HEK293 (cell line): ENCODE results near the gene DYNLT3.

ENCODE experiments used
- CTCF ChIA-PET: fragments of 350-600 bp; formaldehyde crosslinking; extraction: SDS; loops from one replicate; lab custom pipeline; 2021; ENCODE audit warnings: antibody characterized with exemption; lab: Yijun Ruan, JAX
- POLR2A ChIA-PET: fragments of 300-600 bp; formaldehyde crosslinking; extraction: SDS; loops from one replicate; lab custom pipeline; 2020; ENCODE audit warnings: antibody characterized with exemption, inconsistent platforms; lab: Yijun Ruan, JAX
- H3K27ac ChIP-seq: fragments of 200-500 bp; sonication (Bioruptor generic); 2 replicates; pipeline ENCODE4 v1.5.1; 2014; ENCODE audit warnings: low read depth, low read length, control low read depth, inconsistent platforms; ENCODE audit errors: extremely low read depth
- H3K36me3 ChIP-seq, 2 experiments: fragments of 200-500 bp in 1 of 2; sonication (Bioruptor generic) in 1 of 2; 1 replicate in 1 of 2; 2 replicates in 1 of 2; pipeline ENCODE4 v1.5.1; 2014 to 2017; ENCODE audit warnings: inconsistent platforms in 2 of 2, low read length in 2 of 2; ENCODE audit not compliant: control insufficient read depth in 2 of 2, insufficient read depth in 1 of 2
- H3K4me1 ChIP-seq: fragments of 200-500 bp; sonication (Bioruptor generic); 2 replicates; pipeline ENCODE4 v1.5.1; 2014; ENCODE audit warnings: mild to moderate bottlenecking, low read length, inconsistent platforms; ENCODE audit not compliant: control insufficient read depth, insufficient read depth
- H3K4me3 ChIP-seq: 2 replicates; pipeline ENCODE4 v1.5.1; 2011; ENCODE audit warnings: low read depth, mild to moderate bottlenecking, control low read depth, low read length, moderate library complexity
- H3K9me3 ChIP-seq: fragments of 200-500 bp; sonication (Bioruptor generic); 2 replicates; pipeline ENCODE4 v1.5.1; 2014; ENCODE audit warnings: low read depth, low read length, inconsistent platforms; ENCODE audit not compliant: control insufficient read depth, insufficient read depth
- GLI4 ChIP-seq: fragments of 450-650 bp; formaldehyde crosslinking; IDR thresholded peaks from 2 replicates; pipeline ENCODE4 v1.5.1; 2016; ENCODE audit warnings: missing biosample characterization, missing genetic modification characterization
- HOXC10 ChIP-seq: sonication (generic); formaldehyde crosslinking; IDR thresholded peaks from 2 replicates; pipeline ENCODE4 v1.8.1; 2023; ENCODE audit warnings: mild to moderate bottlenecking, missing genetic modification reagents
- OSR2 ChIP-seq: fragments of 450-650 bp; formaldehyde crosslinking; IDR thresholded peaks from 2 replicates; pipeline ENCODE4 v1.5.1; 2016; ENCODE audit warnings: missing biosample characterization, missing genetic modification characterization
- RBAK ChIP-seq: fragments of 450-650 bp; formaldehyde crosslinking; IDR thresholded peaks from 2 replicates; pipeline ENCODE4 v1.5.1; 2016; ENCODE audit warnings: missing biosample characterization, missing genetic modification characterization
- ZFP41 ChIP-seq: fragments of 450-650 bp; formaldehyde crosslinking; IDR thresholded peaks from 2 replicates; pipeline ENCODE4 v1.5.1; 2016; ENCODE audit warnings: missing biosample characterization, missing genetic modification characterization, borderline replicate concordance
- ZFP69B ChIP-seq: fragments of 450-650 bp; formaldehyde crosslinking; IDR thresholded peaks from 2 replicates; pipeline ENCODE4 v1.5.1; 2016; ENCODE audit warnings: missing biosample characterization, missing genetic modification characterization
- ZNF146 ChIP-seq: fragments of 450-650 bp; formaldehyde crosslinking; IDR thresholded peaks from 2 replicates; pipeline ENCODE4 v1.5.1; 2016; ENCODE audit warnings: missing biosample characterization, missing genetic modification characterization
- ZNF175 ChIP-seq: fragments of 450-650 bp; formaldehyde crosslinking; IDR thresholded peaks from 2 replicates; pipeline ENCODE4 v1.5.1; 2016; ENCODE audit warnings: missing biosample characterization, missing genetic modification characterization
- ZNF324 ChIP-seq: fragments of 450-650 bp; formaldehyde crosslinking; IDR thresholded peaks from 2 replicates; pipeline ENCODE4 v1.5.1; 2016; ENCODE audit warnings: missing biosample characterization, missing genetic modification characterization
- ZNF37A ChIP-seq: fragments of 450-650 bp; IDR thresholded peaks from 2 replicates; pipeline ENCODE4 v1.5.1; 2018; ENCODE audit warnings: missing biosample characterization, missing genetic modification characterization
- ZNF394 ChIP-seq: fragments of 450-650 bp; formaldehyde crosslinking; IDR thresholded peaks from 2 replicates; pipeline ENCODE4 v1.5.1; 2016; ENCODE audit warnings: missing biosample characterization, missing genetic modification characterization, mild to moderate bottlenecking, moderate library complexity, borderline replicate concordance
- ZNF48 ChIP-seq: fragments of 450-650 bp; formaldehyde crosslinking; IDR thresholded peaks from 2 replicates; pipeline ENCODE4 v1.5.1; 2016; ENCODE audit warnings: missing biosample characterization, missing genetic modification characterization
- ZNF571 ChIP-seq: fragments of 450-650 bp; formaldehyde crosslinking; IDR thresholded peaks from 2 replicates; pipeline ENCODE4 v1.5.0; 2017; ENCODE audit warnings: missing biosample characterization, missing genetic modification characterization
- ZNF623 ChIP-seq: fragments of 450-650 bp; formaldehyde crosslinking; IDR thresholded peaks from 2 replicates; pipeline ENCODE4 v1.5.1; 2016; ENCODE audit warnings: missing biosample characterization, missing genetic modification characterization
- ZNF654 ChIP-seq: fragments of 450-650 bp; formaldehyde crosslinking; IDR thresholded peaks from 2 replicates; pipeline ENCODE4 v1.5.1; 2016; ENCODE audit warnings: low read depth, missing biosample characterization, missing genetic modification characterization
- ZNF658 ChIP-seq: fragments of 450-650 bp; formaldehyde crosslinking; IDR thresholded peaks from 2 replicates; pipeline ENCODE4; 2016; ENCODE audit warnings: missing biosample characterization, missing genetic modification characterization
- ZNF785 ChIP-seq: fragments of 450-650 bp; formaldehyde crosslinking; IDR thresholded peaks from 2 replicates; pipeline ENCODE4 v1.5.1; 2016; ENCODE audit warnings: missing biosample characterization, missing genetic modification characterization
- TF ChIP-seq, protein P1 (sequence below): fragments of 450-650 bp; formaldehyde crosslinking; IDR thresholded peaks from 2 replicates; pipeline ENCODE4 v1.5.1; 2017; ENCODE audit warnings: missing biosample characterization, missing genetic modification characterization
- TF ChIP-seq, protein P2 (sequence below): fragments of 450-650 bp; formaldehyde crosslinking; IDR thresholded peaks from 2 replicates; pipeline ENCODE4 v1.5.1; 2016; ENCODE audit warnings: missing biosample characterization, missing genetic modification characterization
- TF ChIP-seq, protein P3 (sequence below): fragments of 450-650 bp; formaldehyde crosslinking; IDR thresholded peaks from 2 replicates; pipeline ENCODE4 v1.5.1; 2016; ENCODE audit warnings: missing biosample characterization, missing genetic modification characterization
- TF ChIP-seq, protein P4 (sequence below): fragments of 450-650 bp; formaldehyde crosslinking; IDR thresholded peaks from 2 replicates; pipeline ENCODE4 v1.5.1; 2016; ENCODE audit warnings: missing biosample characterization, missing genetic modification characterization
- TF ChIP-seq, protein P5 (sequence below): fragments of 450-650 bp; formaldehyde crosslinking; conservative IDR thresholded peaks from 2 replicates; pipeline ENCODE4 v1.5.1; 2016; ENCODE audit warnings: low read depth, missing biosample characterization, missing genetic modification characterization

The DYNLT3 gene

DNA sequence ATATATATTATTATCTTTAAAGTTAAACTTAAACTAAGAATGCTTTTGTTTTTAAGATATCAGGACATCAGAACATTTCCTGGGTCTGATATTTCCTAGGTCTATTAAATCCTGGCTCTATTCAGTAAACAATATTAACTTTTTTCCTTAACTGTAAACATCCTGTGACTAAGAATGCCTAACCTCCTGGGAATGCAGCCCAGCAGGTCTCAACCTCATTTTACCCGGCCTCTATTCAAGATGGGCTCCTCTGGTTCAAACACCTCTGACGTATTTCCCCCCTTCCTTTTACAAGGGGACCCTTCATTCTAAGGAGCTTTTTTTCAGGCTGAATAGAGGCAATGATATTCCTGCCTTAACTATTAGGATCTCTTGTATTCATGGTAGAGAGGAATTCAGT is 35.8 kb upstream of the DYNLT3 start (continued):
- TF ChIP-seq ZNF175 (no peak), GLI4 (no peak)

DNA sequence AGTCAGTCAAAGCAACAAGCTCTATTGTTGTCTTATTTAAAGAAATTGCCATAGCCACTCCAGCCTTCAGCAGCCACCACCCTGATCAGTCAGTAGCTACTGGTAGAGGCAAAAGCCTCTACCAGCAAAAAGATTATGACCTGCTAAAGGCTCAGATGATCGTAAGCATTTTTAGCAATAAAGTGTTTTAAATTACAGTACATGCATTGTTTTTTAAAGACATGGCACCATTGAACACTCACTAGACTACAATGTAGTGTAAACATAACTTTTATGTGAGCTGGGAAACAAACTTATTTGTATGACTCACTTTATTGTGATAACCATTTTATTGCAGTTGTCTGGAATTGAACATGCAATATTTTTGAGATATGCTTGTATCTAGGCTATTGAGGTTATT is 32.3 kb upstream of the DYNLT3 start:
- Histone ChIP-seq H3K27ac (no peak overlapping the region), H3K4me1 (no peaks in the 10 kb centered on the region), H3K4me3 (no peak overlapping the region), H3K9me3 (no peaks in the 10 kb centered on the region), H3K36me3 (no peaks in the 10 kb centered on the region)
- TF ChIP-seq ZNF48 (no peak), ZNF146 (tag by site-specific recombination) (no peak), ZNF623 (tag by site-specific recombination) (no peak), ZFP41 (tag by site-specific recombination) (no peak), ZNF658 (tag by site-specific recombination) (no peak), ZNF37A (no peak), HOXC10 (no peak), RBAK (tag by site-specific recombination) (no peak), OSR2 (no peak), ZNF785 (no peak), ZFP69B (no peak)
- TF ChIP-seq, protein P1, sequence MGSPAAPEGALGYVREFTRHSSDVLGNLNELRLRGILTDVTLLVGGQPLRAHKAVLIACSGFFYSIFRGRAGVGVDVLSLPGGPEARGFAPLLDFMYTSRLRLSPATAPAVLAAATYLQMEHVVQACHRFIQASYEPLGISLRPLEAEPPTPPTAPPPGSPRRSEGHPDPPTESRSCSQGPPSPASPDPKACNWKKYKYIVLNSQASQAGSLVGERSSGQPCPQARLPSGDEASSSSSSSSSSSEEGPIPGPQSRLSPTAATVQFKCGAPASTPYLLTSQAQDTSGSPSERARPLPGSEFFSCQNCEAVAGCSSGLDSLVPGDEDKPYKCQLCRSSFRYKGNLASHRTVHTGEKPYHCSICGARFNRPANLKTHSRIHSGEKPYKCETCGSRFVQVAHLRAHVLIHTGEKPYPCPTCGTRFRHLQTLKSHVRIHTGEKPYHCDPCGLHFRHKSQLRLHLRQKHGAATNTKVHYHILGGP (tag by site-specific recombination): no peak
- TF ChIP-seq, protein P2, sequence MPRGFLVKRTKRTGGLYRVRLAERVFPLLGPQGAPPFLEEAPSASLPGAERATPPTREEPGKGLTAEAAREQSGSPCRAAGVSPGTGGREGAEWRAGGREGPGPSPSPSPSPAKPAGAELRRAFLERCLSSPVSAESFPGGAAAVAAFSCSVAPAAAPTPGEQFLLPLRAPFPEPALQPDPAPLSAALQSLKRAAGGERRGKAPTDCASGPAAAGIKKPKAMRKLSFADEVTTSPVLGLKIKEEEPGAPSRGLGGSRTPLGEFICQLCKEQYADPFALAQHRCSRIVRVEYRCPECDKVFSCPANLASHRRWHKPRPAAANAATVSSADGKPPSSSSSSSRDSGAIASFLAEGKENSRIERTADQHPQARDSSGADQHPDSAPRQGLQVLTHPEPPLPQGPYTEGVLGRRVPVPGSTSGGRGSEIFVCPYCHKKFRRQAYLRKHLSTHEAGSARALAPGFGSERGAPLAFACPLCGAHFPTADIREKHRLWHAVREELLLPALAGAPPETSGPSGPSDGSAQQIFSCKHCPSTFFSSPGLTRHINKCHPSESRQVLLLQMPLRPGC (tag by site-specific recombination): no peak
- TF ChIP-seq, protein P3, sequence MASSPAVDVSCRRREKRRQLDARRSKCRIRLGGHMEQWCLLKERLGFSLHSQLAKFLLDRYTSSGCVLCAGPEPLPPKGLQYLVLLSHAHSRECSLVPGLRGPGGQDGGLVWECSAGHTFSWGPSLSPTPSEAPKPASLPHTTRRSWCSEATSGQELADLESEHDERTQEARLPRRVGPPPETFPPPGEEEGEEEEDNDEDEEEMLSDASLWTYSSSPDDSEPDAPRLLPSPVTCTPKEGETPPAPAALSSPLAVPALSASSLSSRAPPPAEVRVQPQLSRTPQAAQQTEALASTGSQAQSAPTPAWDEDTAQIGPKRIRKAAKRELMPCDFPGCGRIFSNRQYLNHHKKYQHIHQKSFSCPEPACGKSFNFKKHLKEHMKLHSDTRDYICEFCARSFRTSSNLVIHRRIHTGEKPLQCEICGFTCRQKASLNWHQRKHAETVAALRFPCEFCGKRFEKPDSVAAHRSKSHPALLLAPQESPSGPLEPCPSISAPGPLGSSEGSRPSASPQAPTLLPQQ (tag by site-specific recombination): no peak
- TF ChIP-seq, protein P4, sequence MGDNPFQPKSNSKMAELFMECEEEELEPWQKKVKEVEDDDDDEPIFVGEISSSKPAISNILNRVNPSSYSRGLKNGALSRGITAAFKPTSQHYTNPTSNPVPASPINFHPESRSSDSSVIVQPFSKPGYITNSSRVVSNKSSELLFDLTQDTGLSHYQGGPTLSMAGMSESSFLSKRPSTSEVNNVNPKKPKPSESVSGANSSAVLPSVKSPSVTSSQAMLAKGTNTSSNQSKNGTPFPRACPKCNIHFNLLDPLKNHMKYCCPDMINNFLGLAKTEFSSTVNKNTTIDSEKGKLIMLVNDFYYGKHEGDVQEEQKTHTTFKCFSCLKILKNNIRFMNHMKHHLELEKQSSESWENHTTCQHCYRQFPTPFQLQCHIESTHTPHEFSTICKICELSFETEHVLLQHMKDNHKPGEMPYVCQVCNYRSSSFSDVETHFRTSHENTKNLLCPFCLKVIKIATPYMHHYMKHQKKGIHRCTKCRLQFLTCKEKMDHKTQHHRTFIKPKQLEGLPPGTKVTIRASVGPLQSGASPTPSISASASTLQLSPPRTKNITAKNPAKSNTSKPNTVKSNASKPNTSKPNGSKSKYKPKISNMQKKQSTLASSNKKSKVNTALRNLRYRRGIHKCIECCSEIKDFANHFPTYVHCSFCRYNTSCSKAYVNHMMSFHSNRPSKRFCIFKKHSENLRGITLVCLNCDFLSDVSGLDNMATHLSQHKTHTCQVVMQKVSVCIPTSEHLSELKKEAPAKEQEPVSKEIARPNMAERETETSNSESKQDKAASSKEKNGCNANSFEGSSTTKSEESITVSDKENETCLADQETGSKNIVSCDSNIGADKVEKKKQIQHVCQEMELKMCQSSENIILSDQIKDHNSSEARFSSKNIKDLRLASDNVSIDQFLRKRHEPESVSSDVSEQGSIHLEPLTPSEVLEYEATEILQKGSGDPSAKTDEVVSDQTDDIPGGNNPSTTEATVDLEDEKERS (tag by site-specific recombination): no peak
- CTCF ChIA-PET: no interaction called here
- POLR2A ChIA-PET: no interaction called here

DNA sequence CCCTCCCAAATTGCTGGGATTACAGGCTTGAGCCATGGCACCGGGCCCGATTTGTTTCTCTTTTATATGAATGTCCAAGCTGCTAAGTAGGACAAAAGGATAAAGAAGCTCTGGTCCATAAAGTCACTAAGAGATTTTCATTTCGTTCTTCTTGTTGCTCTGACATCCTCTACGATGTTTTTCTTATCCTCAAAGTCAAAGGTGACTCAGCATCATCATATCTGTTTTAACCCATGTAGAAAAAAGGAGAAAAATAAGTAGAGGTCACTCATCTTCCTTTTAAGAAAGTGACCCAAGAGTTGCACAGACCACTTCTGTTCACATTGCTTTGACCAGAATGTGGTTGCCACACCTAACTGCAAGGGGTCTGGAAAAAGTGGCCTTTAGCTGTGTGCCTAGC is 29.3 kb upstream of the DYNLT3 start:
- POLR2A ChIA-PET: no interaction called here
- Histone ChIP-seq H3K4me3 (no peak overlapping the region), H3K9me3 (no peaks in the 10 kb centered on the region), H3K27ac (no peak overlapping the region), H3K36me3 (no peaks in the 10 kb centered on the region), H3K4me1 (no peaks in the 10 kb centered on the region)
- CTCF ChIA-PET: no interaction called here
- TF ChIP-seq ZNF324 (tag by site-specific recombination) (no peak), ZNF571 (tag by site-specific recombination) (no peak), ZNF394 (tag by site-specific recombination) (no peak), ZNF654 (tag by site-specific recombination) (no peak)
- TF ChIP-seq, protein P5, sequence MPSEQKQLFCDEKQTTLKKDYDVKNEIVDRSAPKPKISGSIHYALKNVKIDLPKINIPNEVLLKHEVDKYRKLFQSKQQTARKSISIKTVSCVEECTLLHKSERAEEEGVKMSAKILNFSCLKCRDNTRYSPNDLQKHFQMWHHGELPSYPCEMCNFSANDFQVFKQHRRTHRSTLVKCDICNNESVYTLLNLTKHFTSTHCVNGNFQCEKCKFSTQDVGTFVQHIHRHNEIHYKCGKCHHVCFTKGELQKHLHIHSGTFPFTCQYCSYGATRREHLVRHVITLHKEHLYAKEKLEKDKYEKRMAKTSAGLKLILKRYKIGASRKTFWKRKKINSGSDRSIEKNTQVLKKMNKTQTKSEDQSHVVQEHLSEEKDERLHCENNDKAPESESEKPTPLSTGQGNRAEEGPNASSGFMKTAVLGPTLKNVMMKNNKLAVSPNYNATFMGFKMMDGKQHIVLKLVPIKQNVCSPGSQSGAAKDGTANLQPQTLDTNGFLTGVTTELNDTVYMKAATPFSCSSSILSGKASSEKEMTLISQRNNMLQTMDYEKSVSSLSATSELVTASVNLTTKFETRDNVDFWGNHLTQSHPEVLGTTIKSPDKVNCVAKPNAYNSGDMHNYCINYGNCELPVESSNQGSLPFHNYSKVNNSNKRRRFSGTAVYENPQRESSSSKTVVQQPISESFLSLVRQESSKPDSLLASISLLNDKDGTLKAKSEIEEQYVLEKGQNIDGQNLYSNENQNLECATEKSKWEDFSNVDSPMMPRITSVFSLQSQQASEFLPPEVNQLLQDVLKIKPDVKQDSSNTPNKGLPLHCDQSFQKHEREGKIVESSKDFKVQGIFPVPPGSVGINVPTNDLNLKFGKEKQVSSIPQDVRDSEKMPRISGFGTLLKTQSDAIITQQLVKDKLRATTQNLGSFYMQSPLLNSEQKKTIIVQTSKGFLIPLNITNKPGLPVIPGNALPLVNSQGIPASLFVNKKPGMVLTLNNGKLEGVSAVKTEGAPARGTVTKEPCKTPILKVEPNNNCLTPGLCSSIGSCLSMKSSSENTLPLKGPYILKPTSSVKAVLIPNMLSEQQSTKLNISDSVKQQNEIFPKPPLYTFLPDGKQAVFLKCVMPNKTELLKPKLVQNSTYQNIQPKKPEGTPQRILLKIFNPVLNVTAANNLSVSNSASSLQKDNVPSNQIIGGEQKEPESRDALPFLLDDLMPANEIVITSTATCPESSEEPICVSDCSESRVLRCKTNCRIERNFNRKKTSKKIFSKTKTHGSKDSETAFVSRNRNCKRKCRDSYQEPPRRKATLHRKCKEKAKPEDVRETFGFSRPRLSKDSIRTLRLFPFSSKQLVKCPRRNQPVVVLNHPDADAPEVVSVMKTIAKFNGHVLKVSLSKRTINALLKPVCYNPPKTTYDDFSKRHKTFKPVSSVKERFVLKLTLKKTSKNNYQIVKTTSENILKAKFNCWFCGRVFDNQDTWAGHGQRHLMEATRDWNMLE (tag by site-specific recombination): no peak
- TF ChIP-seq, protein P2 (tag by site-specific recombination): no peak
